Measurements from ENCODE around the gene CPEB3.

The CPEB3 gene

DNA sequence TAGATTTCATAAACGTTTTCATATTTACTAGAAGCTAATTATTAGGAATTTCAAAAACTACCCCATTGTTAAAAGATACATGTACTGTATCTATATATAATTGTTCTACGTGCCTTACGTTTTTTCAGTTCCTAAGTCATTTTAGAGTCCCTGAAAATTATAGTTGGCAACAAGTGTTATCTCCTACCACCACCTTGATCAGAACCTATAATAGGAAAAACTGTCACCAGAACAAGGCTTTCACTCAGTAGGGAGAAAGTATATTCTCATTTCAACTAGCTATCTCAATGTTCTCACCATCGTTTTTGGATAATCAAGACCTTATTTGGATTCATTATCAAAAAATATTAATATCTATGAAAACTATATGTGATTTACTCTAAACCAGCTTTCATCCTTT is 107.7 kb downstream of the CPEB3 start:
- DNase-seq (ENCODE audit: extremely low read depth, low read depth): no peak
- TF ChIP-seq, protein P1, sequence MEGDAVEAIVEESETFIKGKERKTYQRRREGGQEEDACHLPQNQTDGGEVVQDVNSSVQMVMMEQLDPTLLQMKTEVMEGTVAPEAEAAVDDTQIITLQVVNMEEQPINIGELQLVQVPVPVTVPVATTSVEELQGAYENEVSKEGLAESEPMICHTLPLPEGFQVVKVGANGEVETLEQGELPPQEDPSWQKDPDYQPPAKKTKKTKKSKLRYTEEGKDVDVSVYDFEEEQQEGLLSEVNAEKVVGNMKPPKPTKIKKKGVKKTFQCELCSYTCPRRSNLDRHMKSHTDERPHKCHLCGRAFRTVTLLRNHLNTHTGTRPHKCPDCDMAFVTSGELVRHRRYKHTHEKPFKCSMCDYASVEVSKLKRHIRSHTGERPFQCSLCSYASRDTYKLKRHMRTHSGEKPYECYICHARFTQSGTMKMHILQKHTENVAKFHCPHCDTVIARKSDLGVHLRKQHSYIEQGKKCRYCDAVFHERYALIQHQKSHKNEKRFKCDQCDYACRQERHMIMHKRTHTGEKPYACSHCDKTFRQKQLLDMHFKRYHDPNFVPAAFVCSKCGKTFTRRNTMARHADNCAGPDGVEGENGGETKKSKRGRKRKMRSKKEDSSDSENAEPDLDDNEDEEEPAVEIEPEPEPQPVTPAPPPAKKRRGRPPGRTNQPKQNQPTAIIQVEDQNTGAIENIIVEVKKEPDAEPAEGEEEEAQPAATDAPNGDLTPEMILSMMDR (IDR thresholded peaks at IDR 0.05; ENCODE audit: low read depth, low read length): no peak

GRCh38 chr10:92181575-92181974 is 109.3 kb downstream of the CPEB3 start:
- TF ChIP-seq, protein P1 (IDR thresholded peaks at IDR 0.05; ENCODE audit: low read depth, low read length): peak; percentile 20

GRCh38 chr10:92180399-92180798 is 110.5 kb downstream of the CPEB3 start:
- TF ChIP-seq, protein P1 (IDR thresholded peaks at IDR 0.05; ENCODE audit: low read depth, low read length): no peak
- DNase-seq (ENCODE audit: extremely low read depth, low read depth): no peak

More at GRCh38 chr10:92181575-92181974, 109.3 kb downstream of the CPEB3 start:
- no peak for DNase-seq (ENCODE audit: extremely low read depth, low read depth)

DNA sequence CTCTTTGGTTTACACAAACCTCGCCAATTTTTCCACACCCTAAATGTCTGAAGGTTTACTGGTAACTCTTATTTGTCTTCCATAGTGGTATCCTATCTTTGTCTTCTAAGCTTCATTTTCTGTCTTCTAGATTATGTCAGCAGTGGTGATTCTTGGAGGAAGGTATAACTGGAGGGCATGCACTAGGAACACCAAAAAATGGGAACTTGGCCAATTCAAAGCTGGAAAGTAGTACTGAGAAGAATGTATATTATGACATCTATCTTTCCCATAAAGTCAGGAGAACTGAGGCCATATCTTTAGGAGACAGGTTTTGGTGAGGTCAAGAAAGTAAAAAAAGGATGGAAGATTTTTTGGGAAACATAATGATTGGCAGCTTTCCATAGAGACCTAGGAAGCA is 113.3 kb downstream of the CPEB3 start:
- no peak for DNase-seq (ENCODE audit: extremely low read depth, low read depth)
- TF ChIP-seq, protein P1 (IDR thresholded peaks at IDR 0.05; ENCODE audit: low read depth, low read length): no peak

DNA sequence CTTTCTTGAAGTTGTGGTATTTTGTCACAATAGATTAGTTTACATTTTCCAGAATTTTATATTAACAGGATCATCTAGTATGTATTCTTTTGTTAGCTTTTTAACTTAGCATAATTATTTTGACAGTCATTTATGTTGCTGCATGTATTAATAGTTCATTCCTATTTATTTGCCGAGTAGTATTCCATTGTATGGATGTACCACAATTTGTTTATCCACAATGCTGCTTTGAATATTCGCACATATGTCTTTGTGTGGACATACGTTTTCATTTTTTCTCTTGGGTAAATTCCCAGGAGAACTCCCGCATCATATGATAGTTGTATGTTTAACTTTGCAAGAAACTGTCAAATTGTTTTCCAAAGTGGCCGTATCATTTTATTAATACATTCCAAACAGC is 115.7 kb downstream of the CPEB3 start:
- TF ChIP-seq, protein P1 (IDR thresholded peaks at IDR 0.05; ENCODE audit: low read depth, low read length): no peak
- DNase-seq (ENCODE audit: extremely low read depth, low read depth): no peak

- no peak for DNase-seq (ENCODE audit: extremely low read depth, low read depth)
- TF ChIP-seq, protein P1 (IDR thresholded peaks at IDR 0.05; ENCODE audit: low read depth, low read length): no peak
Observed at GRCh38 chr10:92173996-92174395, 116.9 kb downstream of the CPEB3 start.

DNA sequence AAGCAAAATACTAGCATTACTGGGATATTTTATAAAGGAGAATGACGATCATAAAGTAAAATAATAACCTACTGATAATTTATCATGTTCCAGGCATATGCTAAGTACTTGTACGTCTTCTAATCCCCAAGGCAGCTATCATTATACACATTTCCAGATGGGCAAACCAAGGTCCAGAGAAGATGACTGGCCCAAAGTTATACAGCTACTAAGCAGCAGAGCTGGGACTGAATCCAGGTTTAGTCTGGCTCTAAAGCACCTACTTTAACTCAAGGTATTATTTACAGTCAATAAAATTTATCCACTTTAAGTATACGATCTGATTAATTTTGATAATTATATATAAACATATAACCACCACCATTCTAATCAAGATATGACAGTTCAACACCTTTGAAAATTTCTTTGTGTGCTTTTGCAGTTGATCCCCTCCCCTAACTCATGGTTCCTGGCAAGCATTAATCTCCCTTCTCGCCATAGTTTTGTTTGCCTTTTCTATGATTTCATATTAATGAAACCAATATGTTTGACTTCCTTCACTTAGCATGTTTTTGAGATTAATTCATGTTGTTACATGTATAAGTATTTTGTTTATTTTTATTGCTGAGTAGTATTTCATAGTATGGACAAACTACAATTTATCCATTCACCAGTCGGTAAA is 126.7 kb downstream of the CPEB3 start:
- peak; percentile 12 for DNase-seq (ENCODE audit: extremely low read depth, low read depth)
- TF ChIP-seq, protein P1 (IDR thresholded peaks at IDR 0.05; ENCODE audit: low read depth, low read length): no peak

Measured in AG09319 (cell line).